NCI-H146 (cell line): Measurements from ENCODE around the gene MED31.
"Not testable (repeated sequence)": the region's sequence is repeated elsewhere in the genome, so short reads cannot be mapped to it uniquely, and the experiment has no call there.

Experiments
- DNase-seq: peaks from one replicate; lab custom pipeline; 2025; lab: John Stamatoyannopoulos, UW

MED31 gene

DNA sequence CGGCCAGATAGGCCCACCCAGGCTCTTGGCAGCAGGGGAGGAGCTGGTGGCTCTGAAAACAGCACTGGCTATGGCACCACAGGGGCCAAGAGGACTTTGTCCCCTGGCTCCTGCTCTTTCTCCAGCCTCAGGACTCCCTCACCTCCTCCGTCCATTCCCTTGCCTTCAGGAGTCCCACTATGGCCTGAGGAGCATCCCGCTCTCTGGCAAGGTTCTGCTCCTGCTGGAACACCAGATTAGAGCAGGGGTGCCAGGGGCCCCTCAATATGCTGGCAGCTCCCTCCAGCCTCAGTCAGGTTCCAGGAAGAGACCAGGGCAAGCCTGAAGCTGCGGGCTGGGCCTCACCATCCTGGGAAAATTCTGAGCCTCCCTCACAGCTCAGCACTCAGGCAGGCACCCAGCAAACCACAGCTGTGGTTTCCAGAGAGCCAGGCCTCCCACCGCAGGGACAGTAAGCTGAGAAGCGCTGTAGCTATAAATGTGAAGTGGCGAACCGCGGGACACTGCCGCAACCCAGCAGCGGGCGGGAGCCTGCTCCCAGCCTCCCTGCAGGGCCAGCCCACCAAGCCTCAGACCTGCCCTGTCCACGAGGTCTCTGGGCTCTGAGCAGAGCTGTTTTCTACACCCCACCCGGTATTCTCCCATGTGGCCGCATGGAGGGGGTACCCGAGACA, 25.9 kb upstream of the MED31 start:
- DNase-seq: no peak

GRCh38 chr17:6676802-6677157, 25.4 kb upstream of the MED31 start:
- DNase-seq: no peak

GRCh38 chr17:6675201-6675825, 23.9 kb upstream of the MED31 start:
- DNase-seq: no peak

GRCh38 chr17:6674586-6674985, 23.2 kb upstream of the MED31 start:
- DNase-seq: no peak

- no peak for DNase-seq
These were observed 20.0 kb upstream of the MED31 start for GRCh38 chr17:6671431-6671830.

GRCh38 chr17:6670999-6671398, 19.6 kb upstream of the MED31 start:
- no peak for DNase-seq

- no peak for DNase-seq
These were observed 19.2 kb upstream of the MED31 start for GRCh38 chr17:6670571-6670970.

GRCh38 chr17:6669479-6670212, 18.2 kb upstream of the MED31 start:
- DNase-seq: no peak

DNA sequence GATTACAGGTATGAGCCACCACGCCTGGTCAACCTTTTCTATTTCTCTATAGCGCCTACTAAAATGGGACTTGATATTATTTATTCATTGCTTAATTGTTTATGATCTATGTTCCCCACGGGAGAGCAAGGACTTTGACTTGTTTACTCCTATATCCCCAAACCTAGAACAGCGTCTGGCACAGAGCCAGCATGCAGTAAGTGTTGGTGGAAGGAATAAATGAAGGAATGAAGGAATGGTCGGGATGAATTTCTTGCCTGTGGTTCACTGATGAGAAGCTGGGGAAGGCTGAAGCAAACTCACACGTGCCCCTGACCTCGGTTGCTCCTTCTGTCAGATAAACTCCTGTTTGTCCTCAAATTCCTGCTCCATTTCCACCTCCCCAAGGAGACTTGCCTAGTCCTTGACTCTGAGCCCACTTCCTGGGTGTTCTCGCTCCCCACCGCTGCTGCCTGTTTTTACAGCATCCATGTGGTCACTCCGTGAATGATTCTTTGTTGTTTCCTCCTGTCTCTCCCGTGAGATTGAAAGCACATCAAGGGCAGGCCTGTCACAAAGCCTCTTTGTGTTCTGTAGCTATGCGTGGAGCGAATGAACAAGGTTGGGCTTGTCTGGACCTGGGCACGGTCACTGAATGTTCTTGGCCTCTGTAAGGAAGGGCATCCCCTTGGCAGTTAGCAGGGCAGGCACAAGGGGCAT, 17.5 kb upstream of the MED31 start:
- no peak for DNase-seq

DNA sequence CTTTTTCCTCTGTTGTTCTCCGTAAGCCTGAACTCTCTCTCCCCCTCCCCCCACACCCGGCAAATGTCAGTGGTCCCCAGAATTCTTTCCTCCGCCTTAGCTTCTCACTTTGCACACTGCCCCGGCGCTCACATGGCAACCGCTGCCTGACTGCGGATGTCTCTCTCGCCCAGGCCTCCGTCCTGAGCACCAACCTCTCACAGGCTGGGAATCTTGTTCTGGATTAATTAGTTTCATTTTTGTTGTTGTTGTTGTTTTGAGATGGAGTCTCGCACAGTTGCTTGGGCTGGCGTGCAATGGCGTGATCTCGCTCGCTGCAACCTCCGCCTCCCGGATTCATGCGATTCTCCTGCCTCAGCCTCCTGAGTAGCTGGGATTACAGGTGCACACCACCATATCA, 16.8 kb upstream of the MED31 start:
- DNase-seq: no peak

DNA sequence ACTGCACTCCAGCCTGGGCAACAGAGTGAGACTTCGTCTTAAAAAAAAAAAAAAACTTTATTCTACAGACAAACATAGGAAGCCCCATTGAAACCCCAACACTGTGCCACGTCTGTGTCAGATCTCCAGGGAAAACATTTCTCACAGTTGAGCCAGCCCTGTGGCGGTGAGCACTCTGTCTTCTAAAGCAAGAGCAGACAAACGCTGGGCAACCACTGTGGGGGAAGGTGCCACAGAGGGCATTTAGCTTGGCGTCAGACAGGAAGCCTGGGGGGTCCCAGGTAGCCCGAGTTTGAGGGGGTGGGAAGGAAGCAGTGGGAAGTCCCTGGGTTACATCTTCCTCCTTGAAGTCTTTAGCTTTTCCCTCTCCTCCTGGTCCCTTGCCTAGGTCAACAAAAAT, 16.1 kb upstream of the MED31 start:
- DNase-seq: no peak

DNA sequence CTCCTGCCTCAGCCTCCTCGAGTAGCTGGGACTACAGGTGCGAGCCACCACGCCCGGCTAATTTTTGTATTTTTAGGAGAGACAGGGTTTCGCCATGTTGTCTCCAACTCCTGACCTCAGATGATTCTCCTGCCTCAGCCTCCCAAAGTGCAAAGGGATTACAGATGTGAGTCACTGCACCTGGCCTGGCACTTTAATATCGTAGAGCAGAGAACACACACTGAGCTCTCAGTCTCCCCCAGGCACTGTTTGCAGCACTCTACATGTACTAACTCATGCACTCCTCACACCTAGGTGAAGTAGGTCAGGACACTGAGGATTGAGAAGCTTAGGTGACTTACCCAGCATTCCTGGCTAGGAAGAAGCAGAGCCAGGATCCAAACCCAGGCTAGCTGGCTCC, 15.2 kb upstream of the MED31 start:
- DNase-seq: no peak

- peak; percentile 59 for DNase-seq
These were observed 14.7 kb upstream of the MED31 start for GRCh38 chr17:6666077-6666521.

DNA sequence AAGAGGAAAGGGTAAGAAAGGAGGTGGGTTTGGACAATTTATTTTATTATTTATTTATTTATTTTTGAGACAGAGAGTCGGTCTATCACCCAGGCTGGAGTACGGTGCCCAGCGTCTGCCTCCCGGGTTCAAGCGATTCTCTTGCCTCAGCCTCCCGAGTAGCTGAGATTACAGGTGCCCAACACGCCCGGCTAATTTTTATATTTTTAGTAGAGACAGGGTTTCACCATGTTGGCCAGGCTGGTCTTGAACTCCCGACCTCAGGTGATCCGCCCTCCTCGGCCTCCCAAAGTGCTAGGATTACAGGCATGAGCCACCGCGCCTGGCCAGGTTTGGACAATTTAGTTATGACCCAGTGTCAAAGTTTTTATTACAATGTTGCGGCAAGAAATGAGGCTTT, 11.8 kb upstream of the MED31 start:
- not testable (repeated sequence) for DNase-seq

DNA sequence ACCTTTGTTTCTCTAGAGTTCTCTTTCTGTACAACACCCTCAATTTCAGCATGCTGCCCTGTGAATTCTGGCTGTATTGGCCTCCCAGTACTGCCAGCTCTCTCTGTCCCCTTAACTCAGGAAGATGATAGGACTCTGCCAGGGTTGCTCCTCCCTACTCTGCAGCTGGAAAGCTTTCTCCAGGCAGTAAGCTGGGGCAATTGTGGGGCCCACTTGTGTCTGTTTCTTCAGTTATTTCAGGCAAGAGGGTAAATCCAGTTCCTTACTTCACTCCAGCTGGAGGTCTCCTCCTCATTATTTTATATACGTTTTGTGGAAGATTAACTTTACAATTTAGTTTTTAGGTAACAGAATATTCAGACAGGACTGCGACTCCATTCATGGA, 10.1 kb upstream of the MED31 start:
- no peak for DNase-seq

GRCh38 chr17:6660805-6661463, 9.5 kb upstream of the MED31 start:
- no peak for DNase-seq

GRCh38 chr17:6660101-6660500, 8.7 kb upstream of the MED31 start:
- no peak for DNase-seq

DNA sequence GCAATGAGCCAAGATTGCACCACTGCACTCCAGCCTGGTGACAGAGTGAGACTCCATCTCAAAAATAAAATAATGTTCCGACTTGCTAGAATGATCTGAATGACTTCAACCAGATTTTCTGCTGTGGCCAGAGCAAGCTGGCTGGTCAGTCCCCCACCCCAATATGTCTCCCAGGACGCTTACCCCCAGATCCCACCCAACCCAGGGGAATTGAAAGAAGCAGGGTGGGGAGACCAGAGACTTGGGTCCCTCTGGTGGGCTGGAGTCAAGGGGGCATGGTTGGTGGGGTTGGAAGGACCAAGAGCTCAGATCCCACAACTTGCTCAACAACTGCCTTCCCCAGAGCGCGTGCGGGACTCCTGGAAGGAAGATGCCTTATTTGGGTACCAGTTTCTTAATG, 7.0 kb upstream of the MED31 start:
- DNase-seq: not testable (repeated sequence)

GRCh38 chr17:6657633-6658287, 6.4 kb upstream of the MED31 start:
- no peak for DNase-seq

- peak; percentile 67 for DNase-seq
These were observed 5.6 kb upstream of the MED31 start for GRCh38 chr17:6656797-6657632.
